Skeletal muscle cell (primary cell): ENCODE measurements around the gene SLC1A4.
A peak's percentile ranks its signal among the peaks of the same experiment; 100 is the strongest.
"Not testable (repeated sequence)": the region's sequence is repeated elsewhere in the genome, so short reads cannot be mapped to it uniquely, and the experiment has no call there.

Source experiments
- DNase-seq: peaks from one replicate; pipeline ENCODE4 v3.0.0-alpha.2; 2010; ENCODE audit warnings: low read depth
- H3K4me3 ChIP-seq: 2 replicates; pipeline ENCODE4 v1.5.1; 2011; ENCODE audit warnings: low read depth, mild to moderate bottlenecking, control low read depth, low read length, moderate library complexity

SLC1A4 gene

DNA sequence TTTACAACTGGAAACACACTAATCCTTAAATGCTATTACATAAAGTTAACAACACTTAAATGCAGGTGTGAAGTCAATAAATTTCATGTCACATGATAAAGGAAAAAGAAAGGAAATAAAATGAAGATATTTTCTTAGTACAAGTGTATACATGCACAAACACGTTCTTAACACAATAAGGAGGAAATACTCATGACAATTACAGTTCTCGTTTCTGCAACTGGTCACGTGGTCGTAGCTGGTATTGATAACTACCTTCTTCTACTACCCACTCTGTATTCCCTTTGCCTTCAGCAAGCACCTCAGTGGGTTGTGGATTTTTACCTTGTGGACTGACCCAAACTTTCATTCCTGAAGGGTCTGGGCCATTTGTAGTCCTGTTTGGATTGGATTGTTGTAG lies 26.1 kb upstream of the SLC1A4 start:
- DNase-seq: not testable (repeated sequence)

DNA sequence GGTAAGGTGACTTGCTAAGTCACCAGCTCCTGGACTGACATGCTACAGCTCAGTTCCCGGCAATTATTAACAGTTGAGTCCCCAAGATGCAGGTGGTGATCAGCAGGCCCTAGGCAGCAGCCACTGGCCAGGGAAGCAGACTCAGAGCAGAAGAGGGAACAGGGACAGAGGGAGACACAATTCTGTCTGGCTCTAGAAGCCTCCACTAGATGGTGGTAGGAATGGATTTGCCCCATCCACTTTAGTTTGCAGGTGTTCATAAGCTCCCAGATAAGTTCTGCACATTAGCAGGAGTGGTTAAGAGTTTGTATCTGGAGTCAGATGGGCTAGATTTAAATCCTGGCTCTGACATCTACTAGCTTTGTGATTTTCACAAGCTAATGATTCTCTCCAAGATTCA lies 25.5 kb upstream of the SLC1A4 start:
- H3K4me3 ChIP-seq: no peak overlapping the region
- DNase-seq: no peak

More for the DNA sequence above, 26.1 kb upstream of the SLC1A4 start:
- not testable (repeated sequence) for H3K4me3 ChIP-seq

DNA sequence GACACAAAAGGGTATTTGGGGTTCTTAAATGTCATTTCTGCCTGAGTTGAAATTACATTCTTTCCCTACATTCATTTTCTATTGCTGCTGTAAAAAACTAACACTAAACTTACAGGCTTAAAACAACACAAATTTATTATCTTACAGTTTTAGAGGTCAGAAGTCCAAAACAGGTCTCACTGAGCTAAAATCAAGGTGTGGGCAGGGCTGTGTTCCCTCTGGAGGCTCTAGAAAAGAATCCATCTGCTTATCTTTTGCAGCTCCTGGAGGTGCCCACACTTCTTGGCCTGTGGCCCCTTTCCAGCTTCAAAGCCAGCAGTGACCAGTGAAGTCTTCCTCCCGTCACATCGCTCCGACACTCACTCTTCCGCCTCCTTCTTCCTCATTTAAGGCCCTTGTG lies 23.2 kb upstream of the SLC1A4 start:
- DNase-seq: no peak
- H3K4me3 ChIP-seq: no peak overlapping the region

DNA sequence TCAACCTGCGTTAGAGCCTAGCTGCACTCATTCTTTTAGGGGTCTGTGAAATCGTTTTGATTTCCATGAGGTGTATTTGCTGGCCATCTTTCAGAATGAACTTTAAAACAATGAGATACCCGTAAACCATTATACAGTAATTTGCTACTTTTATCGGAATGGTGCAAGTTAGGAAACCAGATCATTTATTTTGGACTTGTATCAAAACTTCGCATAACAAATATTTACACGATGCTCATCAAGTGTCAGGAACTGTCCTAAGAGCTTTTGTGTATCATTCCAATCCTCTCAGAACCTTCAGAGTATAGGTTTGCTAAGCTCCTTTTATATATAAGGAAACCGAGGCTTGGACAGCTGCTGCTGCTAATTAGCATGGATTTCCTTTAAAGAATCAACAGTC lies 22.4 kb upstream of the SLC1A4 start:
- H3K4me3 ChIP-seq: no peak overlapping the region
- DNase-seq: no peak

DNA sequence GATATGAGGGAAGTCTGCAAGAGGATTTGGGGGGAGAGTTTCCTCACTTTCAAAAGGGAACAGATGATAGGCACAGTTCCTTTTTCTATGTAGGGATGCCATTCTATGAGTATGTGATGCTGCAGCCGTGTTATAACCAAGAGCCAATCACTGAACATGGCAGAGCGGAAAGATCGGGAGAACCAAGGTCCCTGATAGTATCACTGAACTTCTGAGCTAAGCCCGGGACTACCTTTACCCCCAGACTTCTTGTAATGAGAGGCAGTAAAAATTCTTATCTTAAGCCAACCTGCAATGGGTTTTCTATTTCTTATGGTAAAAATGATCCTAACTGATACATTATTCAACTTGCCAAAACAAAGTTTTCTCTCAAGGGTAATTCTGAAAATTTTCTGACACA lies 21.6 kb upstream of the SLC1A4 start:
- no peak overlapping the region for H3K4me3 ChIP-seq
- DNase-seq: no peak

DNA sequence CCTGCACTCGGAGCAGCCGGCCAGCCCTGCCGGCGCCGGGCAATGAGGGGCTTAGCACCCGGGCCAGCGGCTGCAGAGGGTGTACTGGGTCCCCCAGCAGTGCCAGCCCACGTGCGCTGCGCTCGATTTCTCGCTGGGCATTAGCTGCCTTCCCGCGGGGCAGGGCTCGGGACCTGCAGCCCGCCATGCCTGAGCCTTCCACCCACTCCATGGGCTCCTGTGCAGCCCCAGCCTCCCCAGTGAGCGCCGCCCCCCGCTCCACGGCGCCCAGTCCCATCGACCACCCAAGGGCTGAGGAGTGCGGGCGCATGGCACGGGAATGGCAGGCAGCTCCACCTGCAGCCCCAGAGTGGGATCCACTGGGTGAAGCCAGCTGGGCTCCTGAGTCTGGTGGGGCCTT lies 20.1 kb upstream of the SLC1A4 start:
- not testable (repeated sequence) for DNase-seq

DNA sequence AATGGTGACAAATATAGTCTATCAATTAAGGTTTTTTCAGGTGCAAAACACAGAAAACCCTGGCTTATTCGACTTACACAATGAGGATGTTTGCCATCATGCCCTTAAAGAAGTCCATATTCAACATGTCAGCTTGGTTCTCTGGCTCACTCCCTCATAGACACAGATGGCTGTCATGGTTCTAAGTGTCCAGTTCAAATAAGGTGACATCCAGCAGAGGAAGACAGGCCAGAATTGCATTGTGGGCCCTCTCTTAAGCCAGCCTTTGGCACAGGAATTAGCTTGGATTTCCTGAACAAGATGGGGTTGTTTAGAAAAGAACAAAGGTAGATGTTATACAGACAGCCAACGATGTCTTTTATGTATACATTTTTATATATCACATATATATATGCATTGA lies 18.7 kb upstream of the SLC1A4 start:
- no peak overlapping the region for H3K4me3 ChIP-seq
- no peak for DNase-seq

More for the DNA sequence above, 20.1 kb upstream of the SLC1A4 start:
- H3K4me3 ChIP-seq: not testable (repeated sequence)

DNA sequence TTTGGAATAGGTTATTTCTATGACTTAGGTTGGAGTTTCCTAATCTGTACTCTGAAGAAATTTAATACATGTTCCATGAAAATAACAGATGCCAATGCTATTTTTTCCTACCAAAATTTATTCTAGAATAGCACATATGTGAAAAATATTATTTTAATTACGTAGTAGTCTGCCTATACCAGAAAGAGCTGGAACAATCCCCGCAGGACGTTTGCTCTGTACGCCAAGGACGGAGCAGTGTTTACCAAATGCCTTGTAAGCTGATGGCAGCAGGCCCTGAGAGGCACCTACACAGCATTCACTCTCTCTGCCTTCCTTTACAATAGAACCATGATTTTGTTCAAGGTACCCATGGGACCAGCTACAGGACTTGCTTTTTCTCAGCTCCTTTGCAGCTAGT lies 16.8 kb upstream of the SLC1A4 start:
- no peak overlapping the region for H3K4me3 ChIP-seq
- no peak for DNase-seq

DNA sequence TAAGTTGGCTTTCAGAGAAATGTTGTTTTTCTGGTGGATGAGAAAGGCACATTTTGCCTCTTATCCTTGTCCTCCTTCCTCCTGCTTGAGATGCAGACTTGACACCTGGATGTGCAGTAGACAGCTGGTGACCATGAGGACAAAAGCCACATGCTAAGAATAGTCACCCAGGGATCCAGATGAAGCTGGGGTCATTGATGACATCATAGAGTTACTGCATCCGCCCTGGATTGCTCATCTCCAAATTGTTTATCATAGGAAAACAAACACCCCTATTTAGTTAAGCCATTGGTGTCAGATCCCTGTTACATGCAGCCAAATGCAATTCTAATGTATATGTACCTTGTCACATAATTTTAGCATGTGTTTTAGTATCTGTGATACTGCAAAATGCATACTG lies 16.3 kb upstream of the SLC1A4 start:
- no peak overlapping the region for H3K4me3 ChIP-seq
- no peak for DNase-seq

DNA sequence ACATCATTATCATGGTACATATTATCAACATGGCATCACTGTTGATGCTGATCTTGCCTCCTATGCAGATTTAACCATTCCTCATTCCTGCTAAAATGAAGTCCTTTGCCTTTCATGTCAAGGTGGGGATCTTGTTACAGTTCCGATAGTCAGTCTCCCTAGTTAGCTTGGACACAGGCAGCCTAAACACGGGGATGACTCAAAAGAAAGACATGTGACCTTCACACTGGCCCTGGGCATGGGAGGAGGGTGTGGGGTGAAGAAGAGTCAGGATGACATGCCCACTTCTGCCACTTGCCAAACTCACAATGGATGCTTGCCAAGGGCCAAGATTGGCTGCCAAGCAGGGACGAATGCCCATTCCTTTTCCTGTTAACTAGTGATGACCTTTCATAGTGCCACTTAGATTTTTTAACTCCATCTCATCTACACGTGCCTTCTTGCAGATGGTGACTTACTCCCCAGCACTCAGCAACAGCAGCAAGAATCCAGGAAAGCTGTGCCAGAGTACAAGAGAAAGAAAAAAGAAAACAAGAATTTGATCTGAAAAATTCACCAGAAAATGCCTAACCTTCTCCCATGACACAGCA lies 13.9 kb upstream of the SLC1A4 start:
- DNase-seq: no peak
- no peak overlapping the region for H3K4me3 ChIP-seq

DNA sequence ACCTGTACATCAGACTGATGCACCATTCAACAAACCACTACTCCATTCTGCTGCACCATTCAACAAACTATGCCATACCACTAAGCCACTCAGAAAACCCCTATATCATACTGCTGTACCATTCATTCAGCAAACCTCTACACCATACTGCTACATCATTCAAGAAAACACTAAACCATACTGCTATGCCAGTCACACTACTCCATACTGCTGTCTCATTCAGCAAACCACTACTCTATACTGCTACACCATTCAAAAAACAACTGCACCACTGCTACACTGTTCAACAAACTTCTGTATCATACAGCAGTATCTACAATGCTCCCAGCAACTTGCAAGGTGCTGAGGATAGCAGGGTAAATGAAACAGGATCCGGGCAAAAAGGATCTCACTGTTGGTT lies 12.9 kb upstream of the SLC1A4 start:
- H3K4me3 ChIP-seq: no peak overlapping the region
- no peak for DNase-seq

DNA sequence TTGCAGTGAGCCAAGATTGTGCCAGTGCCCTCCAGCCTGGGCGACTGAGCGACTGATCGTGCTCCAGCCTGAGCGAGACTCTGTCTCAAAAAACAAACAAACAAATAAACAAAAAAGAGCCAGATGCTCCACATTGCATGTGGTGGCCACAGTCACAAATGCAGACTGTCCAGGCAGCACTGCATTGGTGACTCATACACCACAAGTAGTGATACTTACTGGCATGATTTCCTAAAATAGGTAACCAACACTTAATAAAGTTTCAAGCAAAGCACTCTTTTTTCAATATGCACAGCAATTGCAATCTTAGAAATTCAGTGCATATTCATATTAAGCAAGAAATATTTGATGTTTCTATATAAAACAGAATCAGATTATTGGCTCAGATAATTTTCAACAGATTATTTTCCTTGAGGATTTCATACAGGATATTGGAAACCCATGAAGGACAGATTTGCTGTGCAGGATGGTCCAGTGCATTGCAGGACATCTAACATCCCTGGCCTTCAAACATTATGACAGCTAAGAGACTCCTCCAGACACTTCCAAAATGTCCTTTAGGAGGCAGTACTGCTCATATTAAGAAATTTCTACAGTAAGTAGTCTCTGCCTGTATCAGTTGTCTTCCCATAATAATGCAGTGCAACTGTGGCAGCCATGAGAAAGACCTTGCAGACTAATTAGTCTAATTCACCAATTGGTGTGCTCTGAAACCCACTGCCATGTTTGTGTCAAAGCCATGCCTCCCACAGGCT lies 10.5 kb upstream of the SLC1A4 start:
- DNase-seq: no peak
- H3K4me3 ChIP-seq: no peak overlapping the region

DNA sequence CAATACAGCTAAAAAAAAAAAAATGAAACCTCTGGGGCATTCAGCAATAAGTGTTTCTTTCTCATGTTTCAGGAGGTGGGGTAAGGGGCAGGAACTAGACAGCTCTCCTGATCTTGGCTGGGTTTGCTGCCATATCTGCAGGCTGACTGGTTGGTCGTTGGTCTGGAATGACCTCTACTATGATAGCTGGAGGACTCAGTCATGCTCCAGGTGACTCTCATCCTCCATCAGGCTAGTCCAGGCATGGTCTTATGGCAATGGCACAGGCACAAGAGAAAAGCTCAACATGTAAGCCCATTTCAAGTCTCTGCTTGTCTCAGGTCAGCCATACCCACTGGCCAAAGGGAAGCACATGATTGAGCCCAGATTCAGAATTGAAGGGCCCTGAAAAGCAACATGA lies 9.5 kb upstream of the SLC1A4 start:
- DNase-seq: no peak

DNA sequence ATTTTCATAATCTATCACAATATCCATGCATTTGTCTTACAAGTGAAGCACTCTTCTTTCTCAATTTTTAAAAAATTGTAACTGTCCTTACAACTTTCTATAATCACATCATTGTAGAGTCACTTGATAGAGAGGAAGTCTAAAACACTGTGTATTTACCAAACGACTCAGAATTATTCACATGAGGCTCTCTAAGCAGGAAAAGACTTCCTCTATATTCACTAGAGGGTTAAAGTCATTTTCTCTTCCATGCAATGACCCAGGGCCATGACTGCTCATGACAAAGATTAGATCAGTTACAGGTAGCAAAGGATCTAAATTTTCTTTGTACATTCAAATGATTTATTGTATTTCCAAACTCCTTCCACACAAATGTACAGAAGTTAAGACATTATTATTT lies 9.0 kb upstream of the SLC1A4 start:
- H3K4me3 ChIP-seq: no peak overlapping the region
- DNase-seq: no peak

More for the DNA sequence above, 9.5 kb upstream of the SLC1A4 start:
- H3K4me3 ChIP-seq: no peak overlapping the region

DNA sequence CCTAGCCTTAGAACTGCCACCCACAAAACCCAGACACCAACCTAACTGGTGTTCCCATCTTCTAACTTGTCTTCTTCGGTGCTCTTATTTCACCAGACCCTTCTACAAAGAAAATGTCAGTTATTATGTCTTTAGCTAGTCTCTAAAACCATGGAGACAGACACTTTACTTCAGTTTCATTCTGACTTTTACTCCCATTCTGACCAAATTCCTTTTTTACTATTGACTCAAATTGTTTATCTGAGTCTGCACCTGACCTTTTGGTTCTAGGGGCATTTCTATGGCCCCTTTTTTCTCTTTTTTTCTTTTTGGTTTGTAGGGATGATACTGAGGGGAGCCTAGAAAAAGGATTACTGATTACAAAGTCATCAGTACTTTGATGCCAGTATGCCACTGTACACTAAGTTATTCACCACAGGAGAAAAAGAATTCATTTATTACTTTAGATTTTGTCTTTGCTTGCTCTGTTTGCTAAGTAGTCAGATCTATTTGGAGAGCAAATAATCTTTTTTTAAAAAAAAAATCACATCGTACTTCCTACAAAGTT lies 6.8 kb upstream of the SLC1A4 start:
- DNase-seq: no peak

DNA sequence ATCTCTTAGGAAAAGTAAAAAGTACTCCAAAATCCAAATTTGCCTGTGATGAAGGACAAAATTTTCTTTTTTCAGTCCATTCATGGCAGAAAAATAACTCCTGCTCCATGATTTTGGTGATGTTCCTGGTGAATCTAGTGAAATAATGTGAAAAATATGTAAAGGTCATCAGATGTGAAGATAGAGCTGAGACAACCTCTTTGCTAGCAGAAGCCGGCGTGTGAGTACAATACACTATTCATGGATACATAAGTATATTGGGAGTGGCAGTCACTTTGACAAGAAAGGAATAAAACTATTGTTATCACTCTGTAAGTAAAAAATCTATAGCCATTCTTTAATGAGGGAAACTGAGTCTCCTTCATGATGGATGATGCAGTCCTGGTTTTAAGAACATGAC lies 6.3 kb upstream of the SLC1A4 start:
- no peak overlapping the region for H3K4me3 ChIP-seq
- DNase-seq: no peak

More for the DNA sequence above, 6.8 kb upstream of the SLC1A4 start:
- no peak overlapping the region for H3K4me3 ChIP-seq

DNA sequence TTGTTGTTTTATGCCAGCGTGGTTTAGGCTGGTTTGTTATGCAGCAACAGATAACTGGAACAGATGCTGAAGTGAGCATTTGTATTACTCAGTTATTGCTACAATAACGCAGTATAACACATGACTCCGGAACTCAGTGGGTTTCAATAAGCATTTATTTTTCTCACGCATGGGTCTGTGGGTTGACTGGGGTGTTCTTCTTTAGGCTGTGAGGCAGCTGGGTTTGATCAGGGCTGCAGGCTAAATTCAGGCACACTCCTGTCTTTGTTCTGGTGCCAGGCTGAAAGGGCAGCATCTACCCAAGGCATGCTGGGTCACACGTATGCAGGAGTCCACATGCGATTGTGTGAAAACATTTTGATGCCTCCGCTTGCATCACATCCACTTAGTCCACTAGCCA lies 3.8 kb upstream of the SLC1A4 start:
- no peak for DNase-seq
- H3K4me3 ChIP-seq: no peak overlapping the region

DNA sequence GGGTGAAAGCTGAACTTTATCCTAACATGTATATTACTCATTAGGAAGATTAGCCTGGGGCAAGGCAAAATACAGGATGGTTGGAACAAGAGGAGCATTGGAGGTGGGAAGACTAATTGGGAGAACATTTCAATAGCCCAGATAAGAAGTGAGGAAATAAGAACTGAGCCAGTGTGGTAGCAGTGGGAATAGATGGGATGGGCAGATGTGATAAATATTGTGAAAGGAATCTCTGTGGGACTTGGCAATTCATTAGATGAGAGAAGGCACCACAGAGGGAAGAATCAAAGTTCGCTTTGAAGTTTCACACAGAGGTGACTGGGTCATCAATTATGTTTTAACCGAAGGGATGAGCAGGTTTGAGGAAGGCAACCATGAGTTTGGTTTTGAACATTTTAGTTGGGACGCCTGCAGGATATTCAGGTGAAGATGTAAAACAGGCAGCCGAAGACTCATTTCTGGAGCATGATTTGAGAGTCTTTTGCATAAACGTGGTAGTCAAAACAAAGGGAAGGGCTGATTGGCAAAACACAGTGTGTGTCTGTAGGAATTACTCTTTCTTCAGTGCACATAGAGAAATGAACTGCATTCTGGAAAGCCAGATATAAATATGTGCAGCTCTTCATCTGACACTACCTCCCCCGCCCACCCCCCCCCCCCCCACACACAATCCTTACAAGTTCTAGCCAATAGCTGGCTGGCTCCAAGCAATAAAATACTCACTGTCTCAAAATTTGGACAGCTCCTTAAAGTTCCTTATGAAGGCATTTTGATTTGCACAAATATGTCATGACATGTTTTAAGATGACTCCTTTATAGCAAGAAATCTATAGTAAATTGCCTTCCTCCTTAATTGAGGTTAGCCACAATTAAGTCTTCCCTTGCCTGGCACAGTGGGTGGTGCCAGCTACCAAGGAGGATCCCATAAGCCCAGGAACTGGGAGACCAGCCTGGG lies 1.9 kb upstream of the SLC1A4 start:
- DNase-seq: no peak
- H3K4me3 ChIP-seq: peak overlapping the region; percentile 78

DNA sequence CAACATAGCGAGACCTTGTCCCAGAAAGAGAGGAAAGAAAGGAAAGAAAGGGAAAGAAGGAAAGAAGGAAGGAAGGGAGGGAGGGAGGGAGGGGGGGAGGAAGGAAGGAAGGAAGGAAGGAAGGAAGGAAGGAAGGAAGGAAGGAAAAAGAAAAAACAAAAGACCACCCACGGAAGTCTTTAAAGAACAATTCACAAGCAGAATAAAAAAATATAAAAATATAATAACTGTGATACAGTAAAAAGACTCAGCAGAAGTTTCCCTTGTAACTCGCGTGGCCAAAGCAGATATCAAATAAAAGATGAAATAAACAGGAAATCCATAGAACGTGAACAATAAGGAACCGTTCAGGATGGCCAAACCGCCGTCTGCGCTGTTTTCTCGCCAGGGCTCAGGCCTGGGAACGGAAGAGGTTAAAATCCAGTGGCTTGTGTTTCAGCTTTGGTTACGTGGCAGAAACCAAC lies 1.2 kb upstream of the SLC1A4 start:
- DNase-seq: no peak
- H3K4me3 ChIP-seq: peak overlapping the region; percentile 78
